Vagina (tissue), 2 donors: ENCODE data around the gene CHRNB4.

ENCODE experiments used
- CTCF ChIP-seq, 3 experiments: fragments of 450-650 bp in 2 of 3; fragments of 200-600 bp in 1 of 3; sonication (generic) in 1 of 3; IDR thresholded peaks; one replicate each; pipeline ENCODE4 v1.5.1; 2017 to 2019; ENCODE audit warnings: antibody characterized with exemption in 3 of 3, mild to moderate bottlenecking in 2 of 3, moderate library complexity in 2 of 3
- POLR2AphosphoS5 ChIP-seq, 2 donors: sonication (generic); formaldehyde crosslinking; IDR thresholded peaks; one replicate each; pipeline ENCODE4 v1.9.0; 2017; ENCODE audit warnings: antibody characterized with exemption in 2 of 2, mild to moderate bottlenecking in 2 of 2, low read depth in 1 of 2; ENCODE audit not compliant: insufficient read depth in 1 of 2

- no peak for TF ChIP-seq CTCF (IDR thresholded peaks at IDR 0.05)
- no peak for TF ChIP-seq POLR2AphosphoS5 (IDR thresholded peaks at IDR 0.05; ENCODE audit: insufficient read depth in 1 of 2, low read depth in 1 of 2)
Observed at GRCh38 chr15:78685925-78686324, 44.9 kb upstream of the CHRNB4 start.
